NCI-H345 treated with DMSO at 0.1 percent for 48 hours (cell line): ENCODE measurements around the gene DGKD.
A peak's percentile ranks its signal among the peaks of the same experiment; 100 is the strongest.

Source experiments
- DNase-seq: peaks from one replicate; lab custom pipeline; 2025; ENCODE audit not compliant: unreplicated experiment; lab: John Stamatoyannopoulos, UW

The DGKD gene

DNA sequence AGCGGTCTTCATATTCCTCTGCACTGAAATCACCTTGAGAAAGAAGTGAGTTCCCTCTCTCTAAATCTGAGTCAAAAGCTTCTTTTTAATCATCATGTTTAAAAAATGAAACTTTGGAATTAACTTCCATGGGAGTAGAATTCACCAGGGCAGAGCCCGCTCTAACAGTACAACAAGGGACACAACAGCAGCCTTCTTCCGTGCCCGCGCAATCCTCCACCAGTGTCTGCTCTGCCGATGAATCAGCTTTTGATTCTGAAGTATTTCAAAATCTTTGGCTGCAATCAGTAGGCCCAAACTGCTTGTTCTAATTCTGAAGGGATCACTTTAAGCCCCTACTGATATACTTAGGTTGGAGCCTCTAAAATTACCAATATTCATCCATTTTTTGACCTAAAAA is 135.4 kb downstream of the DGKD start:
- DNase-seq = no peak

- DNase-seq = no peak
Measured at GRCh38 chr2:233490831-233491230, 136.5 kb downstream of the DGKD start.

DNA sequence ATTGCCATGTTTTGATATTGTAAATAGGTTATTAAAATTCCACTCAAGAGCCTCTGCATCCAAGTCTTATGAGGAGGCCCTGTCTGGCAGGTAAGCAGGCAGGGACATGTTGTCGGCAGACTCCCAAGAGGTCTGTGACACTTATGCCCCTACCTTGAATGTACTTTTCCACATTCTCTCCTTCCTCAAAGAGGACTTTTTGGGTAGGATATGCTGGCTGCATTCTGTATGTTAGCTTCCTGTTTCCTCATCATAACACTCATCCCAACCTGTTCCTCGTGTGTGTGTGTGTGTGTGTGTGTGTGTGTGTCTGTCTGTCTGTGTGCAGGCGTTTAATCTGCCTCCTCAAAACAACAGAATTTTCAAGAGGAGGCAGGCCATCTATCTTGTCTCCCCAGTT is 137.0 kb downstream of the DGKD start:
- no peak for DNase-seq

- no peak for DNase-seq
Measured at GRCh38 chr2:233492078-233492477, 137.8 kb downstream of the DGKD start.

DNA sequence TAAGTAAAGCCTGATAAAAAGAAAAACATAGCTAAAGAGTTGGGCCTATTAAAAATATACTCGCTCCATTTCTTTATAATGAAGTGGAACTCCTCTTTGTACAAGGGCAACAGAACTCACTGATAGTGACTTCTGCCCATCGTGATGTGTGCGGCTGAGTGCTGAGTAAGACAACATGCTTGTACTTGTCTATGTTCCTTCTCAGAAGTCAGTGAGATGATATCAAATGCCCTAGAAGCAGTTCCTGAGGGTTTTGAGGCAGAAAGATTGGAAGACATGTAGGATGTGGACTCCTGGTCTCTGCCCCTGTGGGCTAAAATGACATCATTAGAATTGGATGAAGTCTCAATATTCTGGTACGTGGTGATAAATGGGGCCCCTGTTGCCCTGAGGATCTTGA is 138.5 kb downstream of the DGKD start:
- DNase-seq = no peak

DNA sequence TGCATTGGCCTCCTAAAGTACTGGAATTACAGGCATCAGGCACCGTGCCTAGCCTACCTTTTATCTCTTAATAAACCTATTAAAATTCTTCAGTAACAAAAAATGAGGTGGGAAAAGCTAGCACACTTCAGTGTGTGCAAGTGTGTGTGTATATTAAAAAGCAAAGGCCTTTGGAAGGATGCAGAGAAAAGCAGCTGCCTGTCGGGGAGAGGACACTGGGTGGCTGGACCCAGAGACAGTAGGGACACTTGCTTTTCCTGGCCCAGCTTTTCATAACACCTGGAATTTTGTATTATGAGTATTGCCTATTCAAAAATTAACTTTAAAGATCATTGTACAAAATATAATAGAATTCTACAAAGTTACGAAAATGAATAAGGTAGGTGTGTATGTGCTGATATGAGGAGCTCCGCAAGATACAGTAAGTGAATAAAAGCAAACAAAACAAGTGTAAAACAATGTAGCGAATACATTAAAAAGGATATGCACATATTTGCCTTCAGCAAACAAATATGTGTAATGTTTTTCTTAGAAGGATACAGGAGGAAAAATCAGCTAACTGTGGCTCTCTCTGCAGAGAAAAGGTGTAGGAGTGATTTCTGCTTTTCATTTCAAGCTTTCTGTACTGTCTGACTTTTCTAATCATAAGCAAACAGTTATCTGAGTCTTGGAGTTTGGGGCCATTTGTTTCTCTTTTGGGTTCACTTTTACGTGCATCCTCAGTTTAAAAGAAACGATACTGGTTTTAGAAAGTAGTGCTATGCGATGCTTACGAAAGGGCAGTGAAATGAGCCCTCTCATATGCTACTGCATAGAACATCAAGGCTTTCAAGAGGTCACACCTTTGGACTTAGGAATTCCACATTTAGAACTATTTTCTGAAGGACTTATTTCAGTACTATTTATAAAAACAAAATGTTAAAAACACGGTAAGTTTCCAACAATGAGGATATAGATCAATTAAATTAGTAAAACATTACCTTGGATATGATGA is 141.5 kb downstream of the DGKD start:
- DNase-seq = no peak

DNA sequence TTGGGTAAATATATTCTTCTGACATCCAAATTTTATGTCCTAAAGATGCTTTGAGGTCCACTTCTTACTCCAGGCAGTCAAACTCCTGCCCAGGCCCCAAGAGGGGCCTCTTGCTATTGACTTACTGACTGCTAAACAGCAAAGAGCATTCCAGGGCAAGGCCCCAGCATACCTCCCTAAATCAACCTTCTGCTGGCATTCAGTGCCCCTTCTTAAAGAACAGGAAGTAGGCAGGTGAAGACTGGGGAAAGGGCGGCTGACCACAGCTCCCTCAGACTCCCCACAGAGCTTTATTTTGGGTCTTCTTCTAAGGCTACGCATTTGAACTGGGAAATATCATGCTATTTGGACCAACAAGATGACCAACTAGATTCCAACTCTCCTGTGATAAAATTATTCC is 143.4 kb downstream of the DGKD start:
- DNase-seq = no peak

- DNase-seq = no peak
Measured at GRCh38 chr2:233498126-233498525, 143.8 kb downstream of the DGKD start.

DNA sequence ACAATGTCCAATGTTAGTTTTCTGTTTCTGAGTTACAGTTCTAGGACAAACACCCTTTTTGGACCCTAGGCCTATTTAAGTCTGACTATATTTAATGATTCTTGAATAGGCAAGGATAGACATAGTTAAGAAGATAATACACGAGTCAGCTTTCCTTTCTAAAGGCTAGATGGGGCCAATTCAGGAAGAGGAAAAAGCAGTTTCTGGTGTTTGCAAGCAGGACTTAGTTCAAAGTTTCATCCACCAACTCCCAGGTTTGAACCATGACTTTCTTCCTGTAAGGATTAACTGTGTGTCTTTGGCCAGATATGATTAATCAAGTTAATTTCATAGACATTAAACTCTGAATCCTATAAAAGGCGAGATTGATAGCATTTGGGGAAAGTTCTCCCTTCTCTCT is 145.6 kb downstream of the DGKD start:
- DNase-seq = no peak

GRCh38 chr2:233501198-233502076 is 147.1 kb downstream of the DGKD start:
- DNase-seq = no peak

DNA sequence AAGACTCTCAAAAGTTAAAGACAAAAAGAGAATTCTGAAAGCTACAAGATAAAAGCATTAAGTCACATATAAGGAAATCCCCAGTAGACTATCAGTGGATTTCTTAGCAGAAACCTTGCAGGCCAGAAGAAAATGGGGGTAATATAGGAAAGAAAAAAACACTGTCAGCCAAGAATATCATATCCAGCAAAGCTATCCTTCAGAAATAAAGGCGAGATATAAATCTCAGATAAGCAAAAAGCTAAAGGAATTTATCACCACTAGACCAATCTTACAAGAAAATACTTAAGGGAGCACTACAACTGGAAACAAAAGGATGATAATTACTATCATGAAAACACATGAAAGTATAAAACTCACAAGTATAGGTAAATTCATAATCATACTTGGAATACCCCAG is 149.2 kb downstream of the DGKD start:
- DNase-seq = no peak

DNA sequence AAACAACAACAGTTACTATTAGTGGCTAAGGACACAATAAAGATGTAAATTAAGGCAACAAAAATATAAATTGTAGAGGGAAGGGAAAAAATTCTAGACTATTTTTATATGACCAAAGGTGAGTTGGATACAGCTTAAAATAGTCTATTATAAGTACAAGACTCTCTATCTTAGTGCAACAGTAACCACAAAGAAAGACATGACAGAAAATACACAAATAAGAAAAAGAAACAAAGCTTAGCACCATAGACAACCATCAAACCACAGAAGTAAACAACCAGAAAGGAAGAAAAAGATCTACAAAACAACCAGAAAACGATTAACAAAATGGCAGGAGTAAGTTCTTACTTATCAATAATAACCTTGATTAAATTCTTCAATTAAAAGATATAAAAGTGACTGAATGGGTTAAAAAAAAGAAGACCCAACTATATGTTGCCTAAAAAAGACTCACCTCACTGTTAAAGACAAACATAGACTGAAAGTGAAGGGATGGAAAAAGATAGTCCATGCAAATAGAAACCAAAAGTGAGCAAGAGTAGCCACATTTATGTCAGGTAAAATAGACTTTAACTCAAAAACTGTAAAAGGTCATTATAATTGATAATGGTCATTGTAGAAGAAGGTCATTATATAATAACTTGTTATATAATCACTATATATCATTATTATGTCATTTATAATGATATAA is 149.8 kb downstream of the DGKD start:
- no peak for DNase-seq

DNA sequence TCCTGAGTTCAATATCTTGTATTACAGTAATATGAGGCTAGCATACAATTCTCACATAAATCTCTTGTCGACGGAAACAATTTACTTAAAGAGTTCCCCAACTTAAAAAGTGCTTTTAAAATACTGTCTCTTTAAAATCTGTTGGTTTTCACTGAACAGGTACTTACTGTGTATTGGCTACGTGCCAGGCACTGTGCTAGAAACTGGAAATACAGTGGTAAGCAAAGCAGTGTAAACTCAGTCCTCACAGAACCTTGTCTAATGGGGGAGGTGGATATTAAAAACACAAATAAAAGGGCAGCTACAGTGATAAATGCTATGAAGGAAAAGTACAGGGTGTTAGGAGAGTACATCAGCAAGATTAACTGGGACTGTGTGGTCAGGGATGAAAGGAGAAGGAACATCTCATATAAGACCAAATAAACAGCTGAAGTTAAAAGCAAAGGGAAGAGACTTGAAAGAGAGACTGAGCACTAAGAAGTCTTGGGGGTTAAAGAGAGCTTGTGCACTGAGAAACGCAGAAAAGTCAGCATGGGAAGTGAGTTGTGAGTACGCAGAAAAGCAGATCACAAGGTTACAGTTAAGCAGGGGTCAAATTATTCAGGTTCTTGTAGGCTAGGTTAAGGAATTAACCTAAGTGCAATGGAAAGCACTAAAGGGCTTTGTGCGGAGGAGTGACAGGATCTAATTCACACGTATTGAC is 159.8 kb downstream of the DGKD start:
- DNase-seq = peak; percentile 11

GRCh38 chr2:233519787-233520611 is 165.7 kb downstream of the DGKD start:
- no peak for DNase-seq
